HG02981 (cell line): ENCODE data around the gene STXBP3.
"Not testable (repeated sequence)": the region's sequence is repeated elsewhere in the genome, so short reads cannot be mapped to it uniquely, and the experiment has no call there.

Source experiments
- ATAC-seq: cut with Tn5 transposase; IDR thresholded peaks from one replicate; pipeline ENCODE4 v1.9.1; 2021; ENCODE audit warnings: mild to moderate bottlenecking, moderate library complexity; ENCODE audit not compliant: unreplicated experiment

STXBP3 gene

DNA sequence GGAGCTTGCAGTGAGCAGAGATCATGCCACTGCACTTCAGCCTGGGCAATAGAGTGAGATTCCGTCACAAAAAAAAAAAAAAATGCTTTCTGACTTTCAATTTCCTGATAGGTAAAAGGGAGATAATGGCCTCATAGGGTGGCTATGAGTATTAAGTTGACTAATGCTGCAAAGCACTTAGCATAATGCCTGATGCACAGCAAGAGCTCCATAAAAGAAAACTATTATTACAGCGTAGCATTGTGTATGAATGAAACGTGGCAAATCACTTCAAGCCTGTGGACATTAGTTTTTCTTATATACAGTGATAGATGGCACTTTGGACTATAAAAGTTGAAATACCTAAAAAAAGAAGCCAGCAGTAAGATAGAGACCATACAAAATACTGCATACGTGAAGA lies 17.0 kb upstream of the STXBP3 start:
- ATAC-seq, result no peak

DNA sequence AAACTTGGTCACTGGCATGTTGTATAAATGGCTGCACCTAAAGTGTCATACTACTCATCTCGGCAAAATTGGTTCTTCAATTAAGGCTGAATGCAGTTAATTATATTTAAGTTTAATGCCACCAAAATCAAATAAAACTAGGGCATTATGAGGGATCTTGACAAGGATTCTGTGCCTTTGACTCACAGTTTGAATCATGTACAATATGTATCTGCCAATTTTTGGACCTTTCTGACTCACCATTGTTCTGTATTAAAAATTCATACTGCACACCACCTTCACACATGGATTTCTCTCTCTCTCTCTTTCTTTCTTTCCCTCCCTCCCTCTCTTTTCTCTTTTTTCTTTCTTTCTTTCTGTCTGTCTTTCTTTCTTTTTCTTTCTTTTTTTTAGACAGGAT lies 14.1 kb upstream of the STXBP3 start:
- no peak for ATAC-seq

DNA sequence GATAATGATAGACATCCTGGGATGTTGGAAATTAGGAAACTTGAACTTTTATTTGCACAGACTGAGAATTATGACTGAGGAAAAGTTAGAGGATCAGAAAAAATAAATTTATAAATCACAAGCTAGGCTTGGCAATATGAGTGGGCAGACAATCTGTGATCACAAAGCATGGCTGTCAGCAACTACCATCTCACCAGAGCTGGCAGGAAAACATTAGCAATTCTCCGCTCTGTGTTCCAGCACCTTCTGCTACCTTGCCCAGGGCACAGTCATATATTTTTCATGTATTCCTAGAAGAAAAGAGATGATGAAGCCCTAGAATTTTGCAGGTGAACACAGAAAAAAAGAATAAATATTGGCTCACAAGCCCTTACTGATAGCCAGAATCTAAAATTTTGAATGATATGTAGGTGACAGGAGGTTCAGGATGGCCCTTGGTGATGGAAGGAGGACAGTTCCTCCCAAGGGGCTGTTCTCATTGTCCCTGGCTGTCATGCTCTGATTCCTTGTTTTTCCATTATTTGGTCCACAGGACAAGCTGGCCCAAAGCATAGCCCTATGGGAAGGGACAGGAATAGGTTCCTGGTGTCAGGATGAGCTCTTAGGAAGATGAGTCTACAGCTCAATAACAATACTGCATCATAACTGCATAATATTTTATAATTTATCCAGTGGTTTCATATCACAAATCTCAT lies 12.2 kb upstream of the STXBP3 start:
- no peak for ATAC-seq

DNA sequence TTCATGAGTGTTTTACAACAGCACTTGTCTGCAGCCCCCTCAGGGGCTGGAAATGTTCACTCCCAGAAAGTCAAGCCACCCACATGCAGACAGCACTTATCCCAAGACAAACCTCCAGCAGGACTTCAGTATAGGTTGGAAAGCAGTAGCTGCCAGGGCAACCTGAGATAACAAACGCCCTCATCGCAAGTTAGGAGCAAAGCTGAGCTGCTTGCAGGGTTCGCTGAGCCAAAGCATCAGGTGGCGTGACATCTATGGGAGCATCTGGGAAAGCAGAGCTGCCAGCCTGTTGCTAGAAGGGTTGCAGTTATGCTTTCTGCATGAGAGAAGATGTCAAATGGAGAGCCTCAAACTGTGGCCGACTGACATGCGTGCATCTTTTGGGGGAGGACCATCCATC lies 4.2 kb upstream of the STXBP3 start:
- ATAC-seq, result no peak

DNA sequence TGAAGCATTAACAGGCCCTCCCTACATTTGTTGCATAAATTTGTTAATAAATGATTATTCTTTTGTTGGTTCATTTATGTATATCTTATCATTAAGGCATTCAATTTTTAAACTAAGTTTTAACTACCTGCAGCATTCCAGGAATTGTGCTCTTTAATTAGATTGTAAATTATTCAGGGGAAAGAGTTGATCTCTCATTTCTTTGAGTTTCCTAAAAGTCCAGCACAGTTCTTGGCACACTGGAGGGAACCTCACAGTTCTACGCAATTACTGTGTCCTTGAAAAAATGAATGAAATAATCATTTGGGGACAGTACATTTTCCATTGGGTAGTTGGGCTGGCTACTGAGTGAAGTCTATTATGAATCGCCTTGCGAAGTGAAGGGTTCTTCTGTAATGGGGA lies 493 bp upstream of the STXBP3 start:
- ATAC-seq, result no peak

DNA sequence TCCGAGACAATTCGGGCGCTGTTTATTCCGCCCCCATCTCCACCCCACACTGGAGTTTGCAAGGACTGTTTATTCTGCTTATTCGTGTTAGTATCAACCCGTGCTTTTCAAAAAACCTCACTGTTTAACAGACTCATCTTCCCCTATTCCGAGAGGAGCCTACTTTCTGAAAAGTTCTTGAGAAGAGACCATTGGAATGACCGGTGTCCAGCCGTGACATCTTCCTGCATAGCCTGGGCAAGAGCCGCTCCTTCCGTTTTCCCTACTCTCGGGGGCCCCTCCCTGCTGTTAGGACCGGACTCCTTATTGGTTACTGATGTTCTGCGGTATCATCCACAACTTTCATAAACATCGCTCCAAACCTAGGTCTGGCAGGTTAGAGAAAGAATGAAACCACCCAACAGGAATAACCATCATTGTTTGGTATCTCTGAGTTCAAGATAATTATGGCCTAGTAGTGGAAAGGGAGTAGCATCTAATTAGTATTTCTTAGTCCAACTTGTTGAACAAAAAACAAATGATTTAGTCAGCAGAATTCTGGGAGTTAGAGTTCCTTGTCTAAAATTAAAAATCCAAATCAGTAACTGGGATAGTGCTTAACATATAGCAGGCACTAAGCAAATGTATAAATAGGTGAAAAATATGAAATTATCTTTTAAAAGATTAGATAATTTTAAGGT lies 837 bp downstream of the STXBP3 start:
- no peak for ATAC-seq

DNA sequence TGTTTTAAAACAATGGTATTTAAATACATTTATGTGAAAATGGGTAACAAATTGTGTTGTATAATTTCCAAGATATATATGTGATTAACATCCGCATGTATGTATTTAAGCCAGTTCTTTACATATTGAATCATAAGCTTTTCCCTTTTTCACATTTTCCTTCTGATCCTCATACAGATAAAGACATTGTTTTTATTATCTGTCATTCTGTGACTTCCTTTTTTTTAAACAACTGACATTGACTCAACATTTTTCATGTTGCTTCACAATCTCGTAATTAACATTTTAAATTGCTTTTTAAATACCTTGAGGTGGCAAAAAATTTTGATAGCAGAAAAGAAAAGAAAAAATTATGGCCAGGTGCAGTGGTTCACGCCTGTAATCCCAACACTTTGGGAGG lies 1.4 kb downstream of the STXBP3 start:
- no peak for ATAC-seq

DNA sequence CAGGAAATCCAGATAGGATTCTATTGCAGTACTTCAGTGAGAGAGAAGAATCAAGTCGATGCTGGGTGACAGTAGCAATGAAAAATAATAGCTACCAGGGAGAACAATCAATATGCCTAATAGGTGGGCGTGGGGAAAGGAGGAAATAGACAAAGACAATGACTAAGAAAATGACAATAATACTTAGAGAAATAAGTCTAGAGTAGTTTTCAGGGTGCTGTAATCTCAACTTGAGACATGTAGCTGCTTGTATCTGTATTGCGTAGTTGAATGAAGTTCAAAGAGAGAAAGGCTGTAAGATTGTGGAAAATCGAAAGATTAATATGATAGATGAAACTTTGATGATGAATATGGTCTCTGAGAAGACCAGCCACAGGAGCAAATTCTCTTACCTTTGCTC lies 2.6 kb downstream of the STXBP3 start:
- ATAC-seq, result no peak

DNA sequence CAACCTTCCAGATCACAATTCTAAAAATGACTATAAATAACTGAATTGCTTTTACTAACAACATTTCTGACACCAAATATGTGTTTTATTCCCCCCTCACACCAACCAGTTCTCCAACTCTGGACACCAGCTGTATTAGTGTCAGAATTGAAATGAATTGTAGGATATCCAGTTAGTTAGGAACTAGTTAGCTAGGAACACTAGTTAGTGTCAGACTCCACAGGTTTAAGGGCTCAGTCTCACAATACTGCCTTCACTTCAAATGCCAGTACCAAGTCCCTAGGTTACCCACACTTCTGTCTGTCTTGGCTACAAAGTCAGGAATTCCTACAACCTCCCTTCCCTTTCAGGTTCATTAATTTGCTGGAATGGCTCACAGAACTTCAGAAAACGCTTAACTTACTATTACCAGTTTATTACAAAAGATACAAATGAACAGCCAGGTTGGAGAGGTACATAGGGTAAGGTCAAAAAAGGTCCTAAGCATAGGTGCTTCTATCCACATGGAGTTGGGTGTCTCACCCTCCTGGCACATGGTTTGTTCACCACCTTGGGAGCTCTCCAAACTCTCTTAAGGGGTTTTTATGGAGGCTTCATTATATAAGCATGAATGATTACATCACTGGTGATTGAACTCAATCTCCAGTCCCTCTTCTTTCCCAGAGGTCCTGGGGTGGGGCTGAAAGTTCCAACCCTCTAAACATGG lies 4.2 kb downstream of the STXBP3 start:
- ATAC-seq, result no peak

DNA sequence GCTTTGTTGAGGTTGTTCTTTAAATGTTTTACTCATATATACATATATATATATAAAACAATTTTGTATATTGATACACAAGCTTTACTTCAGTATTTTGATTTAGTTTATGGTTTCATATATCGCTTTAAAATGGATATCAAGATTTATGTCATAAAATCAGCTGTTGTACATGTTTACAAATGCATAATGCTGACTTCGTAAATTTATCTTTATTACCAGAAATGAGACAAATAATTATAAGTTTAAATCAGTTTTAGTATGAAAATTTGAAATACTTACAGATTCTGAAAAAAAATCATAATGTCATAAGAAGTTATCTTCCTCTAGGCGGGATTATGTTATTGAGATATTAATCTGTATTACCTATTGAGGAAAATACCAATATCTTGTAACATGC lies 6.9 kb downstream of the STXBP3 start:
- ATAC-seq, result no peak

DNA sequence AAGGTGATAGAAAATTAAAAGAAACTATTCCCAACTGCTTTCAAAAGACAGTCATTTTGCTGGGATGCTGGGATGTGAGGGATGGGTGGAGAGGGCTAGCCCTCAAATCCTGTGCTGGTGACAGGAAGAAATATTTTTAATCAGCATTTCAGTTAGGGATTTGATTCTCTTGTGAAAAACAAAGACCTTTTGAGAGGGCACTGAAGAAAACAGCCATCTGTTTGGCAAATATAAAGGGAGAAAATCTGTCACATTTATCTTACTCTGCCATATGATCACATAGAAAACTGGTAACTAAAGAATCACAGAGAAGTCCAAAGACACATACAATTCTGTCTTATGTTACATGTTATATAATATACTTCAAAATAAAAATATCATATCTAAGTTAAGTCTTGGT lies 12.3 kb downstream of the STXBP3 start:
- ATAC-seq, result no peak

DNA sequence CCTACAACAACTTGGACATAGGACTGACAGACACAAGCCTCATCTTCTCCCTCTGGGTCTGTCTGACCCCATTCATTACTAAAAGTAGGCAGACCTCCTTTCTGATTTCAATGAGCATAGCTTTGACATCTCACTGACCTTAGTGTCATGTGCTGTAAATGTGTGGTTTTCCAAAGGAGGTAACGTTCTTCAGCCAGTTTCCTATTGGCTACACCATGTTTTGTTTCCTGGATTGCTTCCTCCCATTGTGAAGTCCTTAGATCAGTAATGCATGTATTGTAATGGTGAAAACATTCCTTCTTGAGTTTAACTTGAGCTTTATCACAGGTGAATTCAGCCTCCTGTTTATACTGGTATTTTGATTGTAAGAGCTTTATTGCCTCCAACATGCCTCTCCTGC lies 20.6 kb downstream of the STXBP3 start:
- no peak for ATAC-seq

DNA sequence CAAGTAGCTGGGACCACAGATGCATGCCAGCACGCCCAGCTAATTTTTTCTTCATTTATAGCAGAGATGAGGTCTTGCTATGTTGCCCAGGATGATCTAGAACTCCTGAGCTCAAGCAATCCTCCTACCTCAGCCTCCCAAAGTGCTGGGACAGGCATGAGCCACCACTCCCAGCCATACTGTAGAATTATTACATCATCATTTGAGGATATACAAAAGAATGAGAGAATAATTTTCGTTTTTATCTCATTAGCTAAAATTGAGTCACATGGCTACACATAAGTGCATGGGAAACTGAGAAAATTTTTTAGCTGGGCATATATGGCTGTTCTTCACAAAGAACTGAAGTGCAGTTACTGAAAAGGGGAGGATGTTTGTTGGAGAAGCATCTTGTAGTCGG lies 21.2 kb downstream of the STXBP3 start:
- ATAC-seq, result no peak

DNA sequence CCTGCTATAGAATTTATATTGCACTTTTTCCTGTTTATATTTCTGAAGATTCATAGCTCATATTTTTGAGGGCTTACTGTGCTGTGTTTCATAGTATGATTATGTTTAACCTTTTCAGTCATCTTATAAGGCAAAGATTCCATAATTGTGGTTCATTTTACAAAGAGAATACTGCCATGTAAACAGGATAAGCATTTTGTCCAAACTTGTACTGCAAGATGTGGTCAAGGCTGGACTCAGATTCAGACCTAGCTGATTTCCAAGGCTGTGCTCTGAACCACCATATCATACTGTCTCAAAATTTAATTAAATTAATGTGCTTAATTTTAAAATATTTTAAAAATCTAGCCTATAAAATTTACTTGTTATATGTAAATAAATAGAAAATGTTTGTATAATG lies 31.4 kb downstream of the STXBP3 start:
- no peak for ATAC-seq

DNA sequence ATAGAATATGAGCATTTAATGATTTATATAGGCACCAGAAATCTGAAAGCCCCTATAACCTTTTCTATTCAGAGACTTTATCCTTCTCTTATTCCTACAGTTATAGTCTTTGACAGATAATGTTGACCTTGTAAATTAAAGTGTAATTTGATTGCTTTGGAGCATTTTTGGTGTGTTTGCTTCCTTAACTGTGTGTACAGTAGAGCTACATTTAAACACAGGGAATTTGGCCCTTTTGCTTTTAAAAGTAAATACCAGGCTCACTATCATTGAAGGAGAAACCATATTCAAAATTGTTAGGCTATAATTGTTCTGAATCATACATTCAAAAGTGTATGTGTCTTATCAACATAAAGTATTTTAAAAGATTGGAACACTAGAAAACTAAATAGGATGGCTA lies 33.0 kb downstream of the STXBP3 start:
- ATAC-seq, result no peak

DNA sequence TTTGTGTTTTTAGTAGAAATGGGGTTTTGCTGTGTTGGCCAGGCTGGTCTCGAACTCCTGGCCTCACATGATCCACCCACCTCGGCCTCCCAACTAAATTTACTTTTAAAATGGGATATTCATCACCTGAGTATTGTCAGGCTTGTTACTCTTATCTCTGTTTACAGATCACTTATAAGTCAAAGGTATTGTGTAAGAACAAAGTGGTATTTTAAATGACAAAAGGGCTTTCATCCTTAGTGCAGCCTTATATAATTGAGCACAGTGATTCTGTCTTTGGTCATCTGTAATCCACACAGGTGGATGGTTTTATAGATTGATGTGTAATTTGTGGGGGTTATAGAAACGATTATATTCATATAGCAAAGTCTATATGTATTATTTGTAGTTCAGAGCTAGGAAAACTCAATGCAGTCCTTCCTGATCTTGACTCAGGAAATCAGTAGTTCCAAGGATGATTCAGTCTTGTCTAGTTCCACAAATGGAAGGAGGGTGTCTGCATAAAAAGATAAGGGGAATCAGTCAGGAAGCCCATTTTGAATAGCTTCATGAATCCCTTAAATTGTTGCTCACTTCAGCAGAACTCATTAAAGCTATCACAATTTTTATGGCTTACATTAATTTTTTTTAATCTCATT lies 34.6 kb downstream of the STXBP3 start:
- ATAC-seq, result no peak

DNA sequence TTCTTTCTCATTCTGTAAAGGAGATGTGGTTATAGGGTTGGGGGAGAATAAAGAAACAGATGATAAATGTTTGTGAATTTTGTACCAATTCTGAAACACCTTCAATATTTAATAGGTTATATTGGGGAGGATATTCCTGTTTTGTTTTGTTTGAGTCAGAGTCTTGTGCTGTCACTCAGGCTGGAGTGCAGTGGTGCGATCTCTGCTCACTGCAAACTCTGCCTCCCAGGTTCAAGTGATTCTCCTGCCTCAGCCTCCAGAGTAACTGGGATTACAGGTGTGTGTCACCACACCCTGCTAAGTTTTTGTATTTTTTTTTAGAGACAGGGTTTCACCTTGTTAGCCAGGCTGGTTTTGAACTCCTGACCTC lies 35.1 kb downstream of the STXBP3 start:
- ATAC-seq, result not testable (repeated sequence)

DNA sequence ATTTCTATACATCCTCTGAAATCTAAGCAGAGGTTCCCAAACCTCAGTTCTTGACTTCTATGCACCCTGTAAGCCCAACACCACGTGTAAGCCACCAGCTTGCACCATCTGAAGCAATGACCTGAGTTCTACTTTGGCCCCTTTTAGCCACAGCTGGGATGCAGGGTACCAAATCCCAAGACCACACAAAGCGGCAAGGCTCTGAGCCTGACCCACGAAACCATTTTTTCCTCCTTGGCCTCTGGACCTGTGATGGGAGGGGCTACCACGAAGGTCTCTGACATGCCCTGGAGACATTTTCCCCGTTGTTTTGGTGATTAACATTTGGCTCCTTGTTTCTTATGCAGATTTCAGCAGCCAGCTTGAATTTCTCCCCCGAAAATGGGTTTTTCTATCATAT lies 38.8 kb downstream of the STXBP3 start:
- ATAC-seq, result no peak

DNA sequence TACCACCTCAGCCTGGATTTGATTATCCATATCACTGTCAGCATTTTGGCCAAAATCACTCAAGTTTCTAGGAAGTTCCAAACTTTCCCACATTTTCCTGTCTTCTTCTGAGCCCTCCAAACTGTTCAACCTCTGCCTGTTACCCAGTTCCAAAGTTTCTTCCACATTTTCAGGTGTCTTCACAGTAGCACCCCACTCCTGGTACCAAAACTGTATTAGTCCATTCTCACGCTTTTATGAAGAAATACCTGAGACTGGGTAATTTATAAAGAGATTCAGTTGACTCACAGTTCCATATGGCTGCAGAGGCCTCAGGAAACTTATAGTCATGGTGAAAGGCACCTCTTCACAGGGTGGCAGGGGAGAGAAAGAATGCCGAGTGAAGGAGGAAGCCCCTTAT lies 39.4 kb downstream of the STXBP3 start:
- ATAC-seq, result no peak

DNA sequence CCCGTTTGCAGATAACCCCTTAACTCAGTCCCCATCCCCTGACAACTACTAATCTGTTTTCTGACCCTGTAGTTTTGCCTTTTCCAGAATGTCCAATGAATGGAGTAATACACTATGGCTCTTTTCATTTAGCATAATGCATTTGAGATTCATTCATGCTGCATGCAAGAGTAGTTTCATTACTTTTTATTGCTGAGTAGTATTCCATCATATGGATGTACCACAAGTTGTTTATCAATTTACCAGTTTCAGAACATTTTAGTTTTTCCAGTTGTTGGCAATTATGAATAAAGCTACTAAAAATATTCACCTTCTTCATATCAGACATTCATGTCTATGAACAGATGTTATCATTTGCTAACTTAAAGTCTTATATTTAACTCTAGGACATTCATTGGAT lies 45.3 kb downstream of the STXBP3 start:
- no peak for ATAC-seq

DNA sequence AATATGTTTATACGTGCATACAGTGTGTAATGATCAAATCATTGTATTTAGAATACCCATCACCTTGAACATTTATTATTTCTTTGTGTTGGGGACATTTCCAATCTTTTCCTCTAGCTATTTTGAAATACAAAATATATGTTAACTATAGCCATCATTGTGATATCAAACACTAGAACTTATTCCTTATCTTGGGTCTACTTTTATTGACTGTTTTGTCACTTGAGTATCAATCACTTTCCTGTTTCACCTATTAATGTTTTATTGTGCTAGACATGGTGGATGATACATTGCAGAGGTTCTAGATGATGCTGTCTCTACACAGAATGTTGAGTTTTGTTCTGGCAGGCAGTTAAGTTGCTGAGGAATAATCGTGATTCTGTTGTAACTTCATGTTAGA lies 45.9 kb downstream of the STXBP3 start:
- no peak for ATAC-seq

DNA sequence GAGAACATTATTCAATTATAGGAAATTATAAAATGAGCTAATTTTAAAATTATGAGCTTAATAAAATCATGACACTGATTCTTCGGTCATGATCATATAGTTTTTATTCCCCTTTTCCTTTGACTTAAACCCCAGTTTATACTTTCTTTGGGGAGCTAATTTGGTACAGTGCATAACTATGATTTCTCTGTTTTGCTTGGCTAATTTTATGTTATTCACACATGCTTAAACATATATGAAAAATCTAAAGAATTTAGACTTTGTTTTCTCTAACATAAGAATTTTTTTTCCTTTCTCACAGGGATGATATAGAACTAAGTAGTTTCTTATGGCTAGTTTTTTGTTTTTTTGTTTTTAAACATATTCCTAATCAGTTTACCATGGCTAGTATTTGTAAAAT lies 52.5 kb downstream of the STXBP3 start:
- ATAC-seq, result no peak
